B cell (primary cell): Measurements from ENCODE around the gene ENSA. TPM values are rescaled to one million over a fixed set of nuclear protein-coding genes. Genes with fewer than 3 reads are reported as not detected.

Experiments
- ATAC-seq: fragments of 200-7000 bp; cut with Tn5 transposase; one replicate; pipeline ENCODE4 v1.10.0; 2021; ENCODE audit warnings: low read depth, mild to moderate bottlenecking, moderate number of reproducible peaks, moderate library complexity
- CTCF ChIA-PET: fragments of 350-600 bp; sonication (Branson Sonifier 250); formaldehyde crosslinking; loops from one replicate; lab custom pipeline; 2021; ENCODE audit warnings: antibody characterized with exemption, inconsistent platforms; lab: Charles Lee
- POLR2A ChIA-PET: fragments of 350-600 bp; sonication (Branson Sonifier 250); formaldehyde crosslinking; loops from one replicate; lab custom pipeline; 2021; ENCODE audit warnings: antibody characterized with exemption; lab: Charles Lee
- DNase-seq: peaks from one replicate; pipeline ENCODE4 v3.0.0; 2013
- H2AFZ ChIP-seq: 2 replicates; pipeline ENCODE4 v1.6.1; 2012; ENCODE audit warnings: mild to moderate bottlenecking, low read depth, low read length; ENCODE audit not compliant: insufficient read depth, poor library complexity, severe bottlenecking
- H3K27ac ChIP-seq, 2 donors: 1 replicate in 1 of 2; 2 replicates in 1 of 2; pipeline ENCODE4 v1.5.1; 2012 to 2013; ENCODE audit warnings: low read length in 2 of 2, mild to moderate bottlenecking in 2 of 2, moderate library complexity in 1 of 2
- H3K27me3 ChIP-seq, 4 experiments: fragments of 200-600 bp in 1 of 4; sonication (generic) in 1 of 4; replicated peaks in 1 of 4; 1 replicate in 2 of 4; 2 replicates in 2 of 4; pipeline versions ENCODE4 v1.6.1 to v1.7.0; 2013 to 2016; ENCODE audit warnings: low read length in 3 of 4, mild to moderate bottlenecking in 2 of 4, mixed read lengths in 1 of 4, moderate library complexity in 1 of 4; ENCODE audit not compliant: insufficient read depth in 4 of 4, control insufficient read depth in 3 of 4; ENCODE audit errors: control extremely low read depth in 1 of 4
- H3K36me3 ChIP-seq, 2 experiments: replicated peaks in 1 of 2; 1 replicate in 1 of 2; 2 replicates in 1 of 2; pipeline versions ENCODE4 v1.6.1 to v1.7.1; 2013; ENCODE audit warnings: low read length in 1 of 2; ENCODE audit not compliant: insufficient read depth in 2 of 2, control insufficient read depth in 1 of 2; ENCODE audit errors: control extremely low read depth in 1 of 2, extremely low read depth in 1 of 2
- H3K4me1 ChIP-seq, 2 donors: fragments of 200-600 bp in 1 of 2; sonication (generic) in 1 of 2; 1 replicate in 1 of 2; 2 replicates in 1 of 2; pipeline versions ENCODE4 v1.5.1 to v1.6.1; 2013 to 2017; ENCODE audit warnings: low read length in 2 of 2; ENCODE audit not compliant: control insufficient read depth in 2 of 2, insufficient read depth in 2 of 2
- H3K4me2 ChIP-seq: replicated peaks from 2 replicates; pipeline ENCODE3; 2012; ENCODE audit warnings: mild to moderate bottlenecking, low read depth, low read length; ENCODE audit not compliant: poor library complexity, severe bottlenecking
- H3K4me3 ChIP-seq, 5 experiments: fragments of 200-600 bp in 1 of 5; sonication (generic) in 1 of 5; 1 replicate in 3 of 5; 2 replicates in 2 of 5; pipeline versions ENCODE4 v1.5.1 to v1.7.0; 2011 to 2016; ENCODE audit warnings: low read length in 4 of 5, mild to moderate bottlenecking in 4 of 5, low read depth in 2 of 5, control low read depth in 1 of 5, moderate library complexity in 1 of 5; ENCODE audit not compliant: insufficient read depth in 1 of 5; ENCODE audit errors: control extremely low read depth in 1 of 5, extremely low read depth in 1 of 5
- H3K79me2 ChIP-seq: fragments of 200-600 bp; sonication (generic); one replicate; pipeline ENCODE4 v1.6.0; 2016; ENCODE audit warnings: low read length; ENCODE audit not compliant: control insufficient read depth, insufficient read depth
- H3K9ac ChIP-seq: fragments of 200-600 bp; sonication (generic); 2 replicates; pipeline ENCODE4 v1.6.1; 2017; ENCODE audit warnings: mild to moderate bottlenecking, low read length, moderate library complexity
- H3K9me3 ChIP-seq, 3 donors: one replicate each; pipeline versions ENCODE4 v1.6.1 to v1.7.1; 2013; ENCODE audit warnings: low read length in 2 of 3; ENCODE audit not compliant: control insufficient read depth in 2 of 3, insufficient read depth in 1 of 3; ENCODE audit errors: control extremely low read depth in 1 of 3
- H4K20me1 ChIP-seq: 2 replicates; pipeline ENCODE4 v1.6.0; 2012; ENCODE audit warnings: mild to moderate bottlenecking, low read length; ENCODE audit not compliant: insufficient read depth, control insufficient read depth, poor library complexity, severe bottlenecking
- H3K27ac Mint-ChIP-seq: one replicate; pipeline ENCODE4 v1.8.0; 2021; ENCODE audit warnings: mixed read lengths
- H3K27me3 Mint-ChIP-seq: one replicate; pipeline ENCODE4 v1.8.0; 2021; ENCODE audit warnings: mixed read lengths
- H3K4me1 Mint-ChIP-seq: one replicate; pipeline ENCODE4 v1.8.0; 2021; ENCODE audit warnings: mixed read lengths
- H3K4me3 Mint-ChIP-seq: one replicate; pipeline ENCODE4 v1.8.0; 2021; ENCODE audit warnings: mixed read lengths
- H3K9me3 Mint-ChIP-seq: one replicate; pipeline ENCODE4 v1.8.0; 2022; ENCODE audit warnings: mixed read lengths; ENCODE audit not compliant: insufficient read depth
- CTCF ChIP-seq: fragments of 200-600 bp; IDR thresholded peaks from one replicate; pipeline ENCODE4 v1.8.0; 2022; ENCODE audit warnings: antibody characterized with exemption, mild to moderate bottlenecking
- EZH2 ChIP-seq: IDR thresholded peaks from 2 replicates; pipeline ENCODE4 v1.6.1; 2012; ENCODE audit warnings: borderline replicate concordance, low read depth, mild to moderate bottlenecking, moderate library complexity, low read length; ENCODE audit not compliant: insufficient read depth, poor library complexity, severe bottlenecking
- WGBS: methylation state at CpG from one replicate; pipeline ENCODE4 v1.1.5; 2013; ENCODE audit warnings: missing lambda C conversion rate; ENCODE audit not compliant: insufficient coverage; 5-methylcytosine and 5-hydroxymethylcytosine counted together
- intact Hi-C: fragments of 100-400 bp; cut with micrococcal nuclease; formaldehyde crosslinking; loops from one replicate; pipeline ENCODE4 v1.10.0; 2022
- polyA plus RNA-seq: library from polyadenylated mRNA; depleted of rRNA; stranded (reverse); fragments of >200 nt; gene quantifications from 2 replicates; pipeline ENCODE4 v1.2.3, GENCODE V29; 2012
- total RNA-seq, 2 donors: library from RNA; stranded (reverse); fragments of 120-200 nt in 1 of 2; gene quantifications; 1 replicate in 1 of 2; 2 replicates in 1 of 2; pipeline versions ENCODE4 v1.2.3 to v1.2.4, GENCODE V29; 2013 to 2022

ENSA gene
- total and polyA plus RNA-seq, 2 donors (not counting 1 experiment from before 2014, with no cell fraction given), result 85.5 to 115 TPM

- Mint-ChIP-seq H3K4me3 (no peak overlapping the region), H3K9me3 (no peaks in the 10 kb centered on the region), H3K27me3 (no peaks in the 10 kb centered on the region), H3K27ac (no peak overlapping the region), H3K4me1 (peaks cover 17% of the 10 kb centered on the region)
- intact Hi-C loops, result loop anchor here (1.0 to 5.0 kb wide), 10 partner anchors 17 to 349 kb away; partner anchors contain the start of genes CTSS, FALEC, GOLPH3L and MCL1
- POLR2A ChIA-PET, result interaction anchor here (0.8 to 2.0 kb wide), 12 partner anchors 9 to 176 kb away, joined by 3 to 35 read pairs (median 6); partner anchors contain the start of genes FALEC, GOLPH3L and MCL1
- DNase-seq (no peak), ATAC-seq (no peak)
- Histone ChIP-seq H3K4me3 (peak overlapping the region; percentile 74 to 93 (median 80)), H3K9me3 (no peaks in the 10 kb centered on the region), H3K79me2 (peaks cover 40% of the 10 kb centered on the region), H3K4me2 (peak overlapping the region; percentile 77), H3K27me3 (no peaks in the 10 kb centered on the region), H3K36me3 (peaks cover 3 to 37% of the 10 kb centered on the region in 2 experiments), H2AFZ (peak overlapping the region; percentile 79), H3K4me1 (peaks cover 19 to 21% of the 10 kb centered on the region in 2 donors), H3K27ac (peak overlapping the region; percentile 95 to 96), H4K20me1 (no peaks in the 10 kb centered on the region), H3K9ac (peak overlapping the region; percentile 84)
- WGBS, result 0% methylated on average over 8 of the region's 9 CpGs
- CTCF ChIA-PET, result interaction anchor here (0.8 to 23.2 kb wide), 7 partner anchors 10 to 377 kb away, joined by 3 to 661 read pairs (median 6); partner anchors contain the start of genes GOLPH3L, MCL1 and MINDY1
- TF ChIP-seq EZH2 (no peak), CTCF (no peak)
Observed at GRCh38 chr1:150628766-150629114, 672 bp downstream of the ENSA start.

- peaks cover 4 to 45% of the 10 kb centered on the region in 2 experiments for H3K36me3 ChIP-seq
- no peaks in the 10 kb centered on the region for H4K20me1 ChIP-seq
- peak overlapping the region; percentile 95 to 96 for H3K27ac ChIP-seq
- H3K9me3 ChIP-seq, result no peaks in the 10 kb centered on the region
- H3K27me3 ChIP-seq, result no peaks in the 10 kb centered on the region
- H3K4me3 ChIP-seq, result peak overlapping the region in 2 of 5 experiments; percentile 79 to 80
- peaks cover 19 to 21% of the 10 kb centered on the region in 2 donors for H3K4me1 ChIP-seq
- POLR2A ChIA-PET, result interaction anchor here (0.8 to 2.0 kb wide), 6 partner anchors 48 to 112 kb away, joined by 3 to 18 read pairs (median 6); partner anchors contain the start of gene MCL1
- intact Hi-C loops, result loop anchor here (2.0 to 5.0 kb wide), 4 partner anchors 69 to 299 kb away; partner anchors contain the start of genes CTSS, GOLPH3L and SETDB1
- CTCF ChIA-PET, result interaction anchor here (1.3 to 23.2 kb wide), 5 partner anchors 9 to 69 kb away, joined by 3 to 661 read pairs (median 20); partner anchors contain the start of genes GOLPH3L and MCL1
- H3K27ac Mint-ChIP-seq, result peak overlapping the region; percentile 37
- WGBS, result 64% methylated on average over 2 of the region's 5 CpGs
- H3K4me1 Mint-ChIP-seq, result peaks cover 17% of the 10 kb centered on the region
- no peaks in the 10 kb centered on the region for H3K27me3 Mint-ChIP-seq
- H2AFZ ChIP-seq, result no peak overlapping the region
- peak overlapping the region; percentile 77 for H3K4me2 ChIP-seq
- H3K9me3 Mint-ChIP-seq, result no peaks in the 10 kb centered on the region
- ATAC-seq (no peak), DNase-seq (no peak)
- peaks cover 43% of the 10 kb centered on the region for H3K79me2 ChIP-seq
- peak overlapping the region; percentile 84 for H3K9ac ChIP-seq
- TF ChIP-seq CTCF (no peak), EZH2 (no peak)
- no peak overlapping the region for H3K4me3 Mint-ChIP-seq
Observed at GRCh38 chr1:150627826-150628410, 1.5 kb downstream of the ENSA start.
